HCT116 (cell line): ENCODE measurements around the gene RAD51AP1. TPM values are rescaled to one million over a fixed set of nuclear protein-coding genes. Genes with fewer than 3 reads are reported as not detected.

ENCODE experiments used
- ATAC-seq: fragments of 200-7000 bp; cut with Tn5 transposase; 2 replicates; pipeline ENCODE4 v1.9.1; 2020; ENCODE audit warnings: mild to moderate bottlenecking, moderate library complexity
- BruUV-seq: library from RNA; stranded (reverse); fragments of 400-500 nt; replicated peaks from 2 replicates; lab custom pipeline; 2021; lab: Mats Ljungman, UMichigan
- CTCF ChIA-PET: fragments of 300-600 bp; sonication (Branson Sonifier 250); formaldehyde crosslinking; loops from one replicate; lab custom pipeline; 2021; ENCODE audit warnings: antibody characterized with exemption; lab: Charles Lee
- POLR2A ChIA-PET: fragments of 300-600, 350-600 bp; sonication (Branson Sonifier 250); formaldehyde crosslinking; loops from one replicate; lab custom pipeline; 2021; ENCODE audit warnings: antibody characterized with exemption; lab: Charles Lee
- RAD21 ChIA-PET, 2 experiments: fragments of 300-600 bp; sonication (Branson Sonifier 250); formaldehyde crosslinking; loops; one replicate each; lab custom pipeline; 2023; ENCODE audit warnings: low total read pairs in 2 of 2; ENCODE audit not compliant: uncharacterized antibody in 2 of 2, unreplicated experiment in 2 of 2, low non-redundant PET in 1 of 2; lab: Charles Lee
- DNase-seq: peaks from one replicate; pipeline ENCODE4 v3.0.0-alpha.2; 2010; ENCODE audit warnings: low read depth, low spot score
- H2AFZ ChIP-seq: fragments of 200-600 bp; shearing (Covaris generic), sonication (generic); 2 replicates; pipeline ENCODE4 v1.6.1; 2017; ENCODE audit warnings: low read depth, mixed run types, mixed read lengths, antibody characterized with exemption, low read length; ENCODE audit not compliant: poor library complexity, severe bottlenecking
- H3K27ac ChIP-seq: 2 replicates; pipeline ENCODE4 v1.5.1; 2012; ENCODE audit warnings: low read depth, low read length
- H3K27me3 ChIP-seq: fragments of 200-600 bp; sonication (generic); 2 replicates; pipeline ENCODE4 v1.6.1; 2016; ENCODE audit warnings: mixed run types, low read length, mixed read lengths; ENCODE audit not compliant: insufficient read depth
- H3K36me3 ChIP-seq, 2 experiments: fragments of 200-500 bp in 1 of 2; fragments of 200-600 bp in 1 of 2; sonication (Bioruptor generic) in 1 of 2; sonication (generic) in 1 of 2; 2 replicates each; pipeline versions ENCODE4 v1.5.1 to v1.6.1; 2014 to 2016; ENCODE audit warnings: low read length in 2 of 2, inconsistent platforms in 1 of 2, mixed read lengths in 1 of 2, mixed run types in 1 of 2; ENCODE audit not compliant: insufficient read depth in 2 of 2, control insufficient read depth in 1 of 2
- H3K4me1 ChIP-seq, 2 experiments: fragments of 200-600 bp in 1 of 2; sonication (generic) in 1 of 2; 2 replicates each; pipeline versions ENCODE4 v1.5.1 to v1.6.1; 2012 to 2017; ENCODE audit warnings: low read length in 2 of 2, inconsistent platforms in 1 of 2, mild to moderate bottlenecking in 1 of 2, mixed read lengths in 1 of 2, mixed run types in 1 of 2, moderate library complexity in 1 of 2; ENCODE audit not compliant: insufficient read depth in 2 of 2, control insufficient read depth in 1 of 2
- H3K4me2 ChIP-seq: fragments of 200-600 bp; sonication (generic); 2 replicates; pipeline ENCODE4 v1.6.1; 2017; ENCODE audit warnings: mixed run types, low read length, mixed read lengths
- H3K4me3 ChIP-seq, 2 experiments: fragments of 200-600 bp in 1 of 2; sonication (generic) in 1 of 2; replicated peaks in 1 of 2; 2 replicates each; pipeline ENCODE4 v1.5.1; 2011 to 2016; ENCODE audit warnings: low read length in 2 of 2, control low read depth in 1 of 2, low read depth in 1 of 2, mild to moderate bottlenecking in 1 of 2, mixed read lengths in 1 of 2, mixed run types in 1 of 2
- H3K79me2 ChIP-seq: fragments of 200-600 bp; sonication (generic); 2 replicates; pipeline ENCODE4 v1.6.1; 2017; ENCODE audit warnings: mild to moderate bottlenecking, mixed run types, low read length, moderate library complexity, mixed read lengths; ENCODE audit not compliant: insufficient read depth
- H3K9ac ChIP-seq: fragments of 200-600 bp; sonication (generic); 2 replicates; pipeline ENCODE4 v1.6.1; 2016; ENCODE audit warnings: low read length, mixed read lengths
- H3K9me2 ChIP-seq: fragments of 200-600 bp; sonication (generic), shearing (Covaris generic); 2 replicates; pipeline ENCODE4 v1.6.1; 2017; ENCODE audit warnings: mixed run types, mild to moderate bottlenecking, moderate library complexity; ENCODE audit not compliant: insufficient read depth
- H3K9me3 ChIP-seq, 2 experiments: fragments of 200-500 bp in 1 of 2; fragments of 200-600 bp in 1 of 2; sonication (Bioruptor generic) in 1 of 2; sonication (generic) in 1 of 2; 2 replicates each; pipeline ENCODE4 v1.6.1; 2014 to 2017; ENCODE audit warnings: low read length in 2 of 2, mixed read lengths in 2 of 2, inconsistent platforms in 1 of 2, low read depth in 1 of 2, mild to moderate bottlenecking in 1 of 2, mixed run types in 1 of 2, moderate library complexity in 1 of 2; ENCODE audit not compliant: control insufficient read depth in 1 of 2, insufficient read depth in 1 of 2
- H4K20me1 ChIP-seq: fragments of 200-600 bp; sonication (generic), shearing (Covaris generic); 2 replicates; pipeline ENCODE4 v1.6.1; 2017; ENCODE audit warnings: mixed run types, mild to moderate bottlenecking, moderate library complexity; ENCODE audit not compliant: insufficient read depth
- EGR1 ChIP-seq: IDR thresholded peaks from 2 replicates; pipeline ENCODE4 v1.6.1; 2012; ENCODE audit warnings: low read depth
- EZH2phosphoT487 ChIP-seq: fragments of 200-600 bp; IDR thresholded peaks from 2 replicates; pipeline ENCODE4 v1.6.1; 2018; ENCODE audit warnings: antibody characterized with exemption, borderline replicate concordance
- FOSL1 ChIP-seq: IDR thresholded peaks from 2 replicates; pipeline ENCODE4 v1.6.1; 2012; ENCODE audit warnings: low read depth
- POLR2AphosphoS5 ChIP-seq: IDR thresholded peaks from 2 replicates; pipeline ENCODE4 v1.6.1; 2011; ENCODE audit warnings: mild to moderate bottlenecking, low read depth, low read length, moderate library complexity
- RAD21 ChIP-seq: IDR thresholded peaks from 2 replicates; pipeline ENCODE4 v1.6.1; 2012; ENCODE audit warnings: low read depth, mild to moderate bottlenecking
- SIN3A ChIP-seq: IDR thresholded peaks from 2 replicates; pipeline ENCODE4 v1.6.1; 2012; ENCODE audit warnings: low read depth
- SP1 ChIP-seq: IDR thresholded peaks from 2 replicates; pipeline ENCODE4 v1.6.1; 2012; ENCODE audit warnings: low read depth
- ZFX ChIP-seq: fragments of 450-650 bp; IDR thresholded peaks from 2 replicates; pipeline ENCODE4 v1.6.1; 2017
- intact Hi-C: fragments of 100-400 bp; cut with micrococcal nuclease; formaldehyde crosslinking; loops from 2 replicates; pipeline ENCODE4 v1.10.0; 2022
- total RNA-seq: library from RNA; stranded (reverse); gene quantifications from one replicate; pipeline ENCODE4 v1.2.1, GENCODE V29; 2021; ENCODE audit not compliant: unreplicated experiment
- TF ChIP-seq, protein P1 (sequence below): IDR thresholded peaks from 2 replicates; pipeline ENCODE4 v1.6.1; 2012; ENCODE audit warnings: low read depth

Gene RAD51AP1
- total RNA-seq, 1 experiment from 2014 or later, result 28.2 TPM

GRCh38 chr12:4499186-4499585, 39.5 kb upstream of the RAD51AP1 start:
- no peak for TF ChIP-seq SIN3A
- no peak for TF ChIP-seq EGR1
- no peak for TF ChIP-seq POLR2AphosphoS5
- no peak for TF ChIP-seq FOSL1
- no peak for TF ChIP-seq SP1
- no peak for TF ChIP-seq RAD21
- TF ChIP-seq EZH2phosphoT487, result no peak
- TF ChIP-seq, protein P1, sequence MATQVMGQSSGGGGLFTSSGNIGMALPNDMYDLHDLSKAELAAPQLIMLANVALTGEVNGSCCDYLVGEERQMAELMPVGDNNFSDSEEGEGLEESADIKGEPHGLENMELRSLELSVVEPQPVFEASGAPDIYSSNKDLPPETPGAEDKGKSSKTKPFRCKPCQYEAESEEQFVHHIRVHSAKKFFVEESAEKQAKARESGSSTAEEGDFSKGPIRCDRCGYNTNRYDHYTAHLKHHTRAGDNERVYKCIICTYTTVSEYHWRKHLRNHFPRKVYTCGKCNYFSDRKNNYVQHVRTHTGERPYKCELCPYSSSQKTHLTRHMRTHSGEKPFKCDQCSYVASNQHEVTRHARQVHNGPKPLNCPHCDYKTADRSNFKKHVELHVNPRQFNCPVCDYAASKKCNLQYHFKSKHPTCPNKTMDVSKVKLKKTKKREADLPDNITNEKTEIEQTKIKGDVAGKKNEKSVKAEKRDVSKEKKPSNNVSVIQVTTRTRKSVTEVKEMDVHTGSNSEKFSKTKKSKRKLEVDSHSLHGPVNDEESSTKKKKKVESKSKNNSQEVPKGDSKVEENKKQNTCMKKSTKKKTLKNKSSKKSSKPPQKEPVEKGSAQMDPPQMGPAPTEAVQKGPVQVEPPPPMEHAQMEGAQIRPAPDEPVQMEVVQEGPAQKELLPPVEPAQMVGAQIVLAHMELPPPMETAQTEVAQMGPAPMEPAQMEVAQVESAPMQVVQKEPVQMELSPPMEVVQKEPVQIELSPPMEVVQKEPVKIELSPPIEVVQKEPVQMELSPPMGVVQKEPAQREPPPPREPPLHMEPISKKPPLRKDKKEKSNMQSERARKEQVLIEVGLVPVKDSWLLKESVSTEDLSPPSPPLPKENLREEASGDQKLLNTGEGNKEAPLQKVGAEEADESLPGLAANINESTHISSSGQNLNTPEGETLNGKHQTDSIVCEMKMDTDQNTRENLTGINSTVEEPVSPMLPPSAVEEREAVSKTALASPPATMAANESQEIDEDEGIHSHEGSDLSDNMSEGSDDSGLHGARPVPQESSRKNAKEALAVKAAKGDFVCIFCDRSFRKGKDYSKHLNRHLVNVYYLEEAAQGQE, result no peak
- TF ChIP-seq ZFX, result no peak
- BruUV-seq, result no TSS peak
- no peaks in the 10 kb centered on the region for H3K4me1 ChIP-seq
- H3K27me3 ChIP-seq, result no peaks in the 10 kb centered on the region
- CTCF ChIA-PET, result no interaction called here
- no peak overlapping the region for H3K9ac ChIP-seq
- no peak overlapping the region for H3K27ac ChIP-seq
- DNase-seq (no peak), ATAC-seq (no peak)
- H4K20me1 ChIP-seq, result no peaks in the 10 kb centered on the region
- POLR2A ChIA-PET, result no interaction called here
- peaks cover 4 to 7% of the 10 kb centered on the region in 2 experiments; a peak in 1 of 4 replicates for H3K36me3 ChIP-seq
- RAD21 ChIA-PET, result no interaction called here
- intact Hi-C loops, result no loop called here
- H3K9me2 ChIP-seq, result no peaks in the 10 kb centered on the region
- H3K9me3 ChIP-seq, result no peaks in the 10 kb centered on the region
- H3K4me2 ChIP-seq, result no peak overlapping the region
- no peak overlapping the region for H2AFZ ChIP-seq
- no peaks in the 10 kb centered on the region for H3K79me2 ChIP-seq
- H3K4me3 ChIP-seq, result no peak overlapping the region
